T-cell (primary cell): ENCODE data around the gene RO60. TPM values are rescaled to one million over a fixed set of nuclear protein-coding genes. Genes with fewer than 3 reads are reported as not detected.

Experiments used
- ATAC-seq, 4 experiments: fragments of 200-7000 bp in 3 of 4; fragments of 150-1000 bp in 1 of 4; cut with Tn5 transposase; replicated peaks in 1 of 4; 1 replicate in 3 of 4; 2 replicates in 1 of 4; pipeline ENCODE4 v1.10.0; 2021; ENCODE audit warnings: moderate library complexity in 3 of 4, mild to moderate bottlenecking in 2 of 4, moderate number of reproducible peaks in 1 of 4
- CTCF ChIA-PET, 2 donors: fragments of 300-600 bp; sonication (Branson Sonifier 250); formaldehyde crosslinking; loops; one replicate each; lab custom pipeline; 2022; ENCODE audit warnings: antibody characterized with exemption in 2 of 2; lab: Charles Lee
- POLR2A ChIA-PET, 2 donors: fragments of 300-600 bp; sonication (Branson Sonifier 250); formaldehyde crosslinking; loops; one replicate each; lab custom pipeline; 2022; ENCODE audit warnings: antibody characterized with exemption in 2 of 2; lab: Charles Lee
- DNase-seq, 35 experiments: peaks; one replicate each; pipeline versions ENCODE4 v3.0.0 to v3.0.0-alpha.2; 2013 to 2023
- H3K27ac ChIP-seq: one replicate; pipeline ENCODE4 v1.5.1; 2013; ENCODE audit warnings: low read length
- H3K27me3 ChIP-seq, 2 experiments: replicated peaks in 1 of 2; 1 replicate in 1 of 2; 2 replicates in 1 of 2; pipeline versions ENCODE4 v1.6.1 to v1.7.0; 2013; ENCODE audit warnings: low read length in 1 of 2, mixed read lengths in 1 of 2; ENCODE audit not compliant: control insufficient read depth in 2 of 2, insufficient read depth in 2 of 2; ENCODE audit errors: extremely low read depth in 1 of 2
- H3K36me3 ChIP-seq, 2 donors: 1 replicate in 1 of 2; 2 replicates in 1 of 2; pipeline versions ENCODE4 v1.6.1 to v1.7.0; 2013; ENCODE audit warnings: low read length in 1 of 2; ENCODE audit not compliant: control insufficient read depth in 2 of 2, insufficient read depth in 1 of 2; ENCODE audit errors: extremely low read depth in 1 of 2
- H3K4me1 ChIP-seq, 2 experiments: 1 replicate in 1 of 2; 2 replicates in 1 of 2; pipeline versions ENCODE4 v1.6.1 to v1.7.0; 2013; ENCODE audit warnings: low read length in 2 of 2, mixed read lengths in 1 of 2; ENCODE audit not compliant: insufficient read depth in 2 of 2, control insufficient read depth in 1 of 2; ENCODE audit errors: extremely low read depth in 1 of 2
- H3K4me3 ChIP-seq, 2 donors: 1 replicate in 1 of 2; 2 replicates in 1 of 2; pipeline versions ENCODE4 v1.5.1 to v1.7.0; 2013; ENCODE audit warnings: mild to moderate bottlenecking in 2 of 2, low read length in 1 of 2, moderate library complexity in 1 of 2; ENCODE audit not compliant: control insufficient read depth in 1 of 2; ENCODE audit errors: extremely low read depth in 1 of 2
- H3K9me3 ChIP-seq: 2 replicates; pipeline ENCODE4 v1.7.0; 2013
- H3K27ac Mint-ChIP-seq, 2 donors: one replicate each; pipeline ENCODE4 v1.8.0; 2020 to 2021; ENCODE audit warnings: mild to moderate bottlenecking in 2 of 2, mixed read lengths in 2 of 2
- H3K27me3 Mint-ChIP-seq, 2 donors: one replicate each; pipeline ENCODE4 v1.8.0; 2021 to 2022; ENCODE audit warnings: mixed read lengths in 2 of 2
- H3K36me3 Mint-ChIP-seq: one replicate; pipeline ENCODE4 v1.8.0; 2021; ENCODE audit warnings: mixed read lengths
- H3K4me1 Mint-ChIP-seq, 3 donors: one replicate each; pipeline ENCODE4 v1.8.0; 2020 to 2022; ENCODE audit warnings: mixed read lengths in 3 of 3, mild to moderate bottlenecking in 1 of 3
- H3K4me3 Mint-ChIP-seq, 3 donors: one replicate each; pipeline ENCODE4 v1.8.0; 2020 to 2022; ENCODE audit warnings: mild to moderate bottlenecking in 3 of 3, mixed read lengths in 3 of 3, moderate library complexity in 3 of 3
- H3K9me3 Mint-ChIP-seq, 3 donors: one replicate each; pipeline ENCODE4 v1.8.0; 2020 to 2022; ENCODE audit warnings: mixed read lengths in 3 of 3
- WGBS: methylation state at CpG from one replicate; pipeline ENCODE4 v1.1.5; 2013; ENCODE audit warnings: missing lambda C conversion rate; ENCODE audit not compliant: insufficient coverage; 5-methylcytosine and 5-hydroxymethylcytosine counted together
- total RNA-seq, 35 experiments: library from RNA in 6 of 35; stranded (reverse) in 6 of 35; fragments of 120-200 nt in 1 of 35; gene quantifications; one replicate each; pipeline versions ENCODE4 v1.2.1 to v1.2.4 and lab custom pipeline; 2013 to 2026

The RO60 gene
- 10 to 100 TPM; 54.3 to 66.4 (median 62.3) TPM for total RNA-seq
- 83.0 TPM for total RNA-seq (2013)
- 88.7 to 228 (median 151) reads per million in 29 experiments for total RNA-seq (lab: John Stamatoyannopoulos, UW)

DNA sequence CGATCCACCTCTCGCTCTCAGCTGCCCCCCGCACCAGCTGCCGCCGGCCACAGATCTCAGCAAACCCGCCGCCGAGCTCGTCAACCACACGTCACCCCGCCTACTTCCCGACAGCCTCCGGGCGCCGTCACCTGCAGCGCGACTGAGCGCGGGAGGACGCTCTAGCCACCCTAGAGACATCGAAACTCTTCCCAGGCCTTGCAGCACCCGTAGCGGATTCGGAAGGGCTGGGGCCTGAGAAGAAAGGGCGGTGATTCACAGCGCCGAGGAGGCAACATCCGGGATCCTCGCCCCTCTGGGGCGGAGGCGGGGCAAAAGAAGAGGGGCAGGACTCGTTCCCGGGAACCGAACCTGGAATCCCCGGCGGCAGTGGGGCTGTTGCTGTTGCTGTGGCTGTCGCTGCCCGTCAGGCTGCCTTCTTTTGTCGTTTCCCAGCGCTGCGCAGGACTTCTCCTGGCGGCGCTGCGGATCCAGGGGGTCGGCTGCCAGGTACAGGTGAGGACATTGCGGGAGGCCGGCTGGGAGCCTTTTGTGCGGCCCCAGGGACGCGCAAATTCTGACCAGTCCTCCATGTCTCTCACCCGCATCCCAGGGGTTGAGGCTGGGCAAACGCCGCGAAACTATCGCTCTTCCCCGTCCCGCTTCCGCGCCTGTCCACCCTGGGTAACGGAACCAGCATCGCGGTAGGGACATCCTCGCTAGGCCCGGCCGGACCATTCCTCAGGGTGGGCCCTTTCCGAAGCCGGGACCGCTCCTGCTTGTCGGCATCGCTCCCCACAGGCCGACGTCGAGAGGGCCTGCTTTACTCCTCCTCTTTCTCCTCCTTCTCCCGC is at the start of gene RO60, which contains the start of gene UCHL5:
Gene RO60, plus strand, starts transcription at position 331 of the 833 bp plus-strand sequence. CDS start 9,443 bp downstream, outside the sequence.
Gene UCHL5, minus strand, starts transcription at position 79 of the 833 bp plus-strand sequence. CDS start 100 bp downstream, outside the sequence.
- Mint-ChIP-seq H3K9me3 (no peaks in the 10 kb centered on the region), H3K4me3 (peak within 1 kb of the TSS; percentile 93 to 98 (median 96)), H3K27me3 (no peaks in the 10 kb centered on the region), H3K4me1 (peaks cover 67 to 69% (median 68%) of the 10 kb centered on the region in 3 donors), H3K36me3 (peaks cover 11% of the 10 kb centered on the region), H3K27ac (peak within 1 kb of the TSS; percentile 96 to 97)
- DNase-seq (peak; percentile 79 to 97 (median 93)), ATAC-seq (peak; percentile 96 to 99 (median 98))
- H3K9me3 ChIP-seq, result no peaks in the 10 kb centered on the region
- peak within 1 kb of the TSS; percentile 92 for H3K27ac ChIP-seq
- H3K36me3 ChIP-seq, result no peaks in the 10 kb centered on the region
- CTCF ChIA-PET, result interaction anchor here in 1 of 2 donors (0.7 to 1.8 kb wide), 12 partner anchors 12 to 1230 kb away, joined by 3 to 19 read pairs (median 4); partner anchors contain the start of genes CDC73 and GLRX2
- H3K4me3 ChIP-seq, result peak within 1 kb of the TSS; percentile 98 to 99
- H3K4me1 ChIP-seq, result peaks cover 12 to 20% of the 10 kb centered on the region in 2 experiments
- H3K27me3 ChIP-seq, result no peaks in the 10 kb centered on the region
- under 1% methylated on average over 63 of the region's 74 CpGs for WGBS
- POLR2A ChIA-PET, result interaction anchor here in 1 of 2 donors (0.6 to 1.6 kb wide), 5 partner anchors 63 to 543 kb away, joined by 3 to 11 read pairs (median 3); no protein-coding TSS in a partner anchor

DNA sequence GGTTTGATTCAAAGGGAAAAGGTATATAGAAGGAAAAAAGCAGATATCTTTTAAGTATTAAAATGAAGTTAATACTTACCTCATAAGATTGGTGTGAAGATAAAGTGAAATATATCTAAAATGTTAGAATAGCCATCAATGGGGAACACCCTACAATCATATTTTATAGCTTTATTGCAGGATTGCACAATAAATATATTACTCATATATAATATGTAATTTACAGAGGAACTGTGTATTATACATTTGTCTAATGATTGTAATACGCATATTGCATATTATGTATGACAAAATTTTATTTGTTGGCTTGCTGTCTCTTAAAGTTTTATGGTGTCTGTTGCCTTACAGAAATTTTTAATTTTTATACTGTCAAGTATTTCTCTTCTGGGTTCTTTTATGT is 48.0 kb upstream of the RO60 start:
- ATAC-seq (no peak), DNase-seq (no peak)
- Histone ChIP-seq H3K9me3 (no peaks in the 10 kb centered on the region), H3K4me1 (no peaks in the 10 kb centered on the region), H3K27ac (no peak overlapping the region), H3K36me3 (no peaks in the 10 kb centered on the region), H3K27me3 (no peaks in the 10 kb centered on the region), H3K4me3 (no peak overlapping the region)
- H3K36me3 Mint-ChIP-seq, result peaks cover 12% of the 10 kb centered on the region
- no peaks in the 10 kb centered on the region for H3K4me1 Mint-ChIP-seq
- no peak overlapping the region for H3K4me3 Mint-ChIP-seq
- no peaks in the 10 kb centered on the region for H3K9me3 Mint-ChIP-seq
- ChIA-PET CTCF (interaction anchor here in 1 of 2 donors (0.9 kb wide), 1 partner anchor 537 kb away, joined by 3 read pairs; no protein-coding TSS in a partner anchor), POLR2A (no interaction called here)
- no CpG with 5 or more reads among the region's 1 CpG for WGBS
- no peak overlapping the region for H3K27ac Mint-ChIP-seq
- H3K27me3 Mint-ChIP-seq, result no peaks in the 10 kb centered on the region

DNA sequence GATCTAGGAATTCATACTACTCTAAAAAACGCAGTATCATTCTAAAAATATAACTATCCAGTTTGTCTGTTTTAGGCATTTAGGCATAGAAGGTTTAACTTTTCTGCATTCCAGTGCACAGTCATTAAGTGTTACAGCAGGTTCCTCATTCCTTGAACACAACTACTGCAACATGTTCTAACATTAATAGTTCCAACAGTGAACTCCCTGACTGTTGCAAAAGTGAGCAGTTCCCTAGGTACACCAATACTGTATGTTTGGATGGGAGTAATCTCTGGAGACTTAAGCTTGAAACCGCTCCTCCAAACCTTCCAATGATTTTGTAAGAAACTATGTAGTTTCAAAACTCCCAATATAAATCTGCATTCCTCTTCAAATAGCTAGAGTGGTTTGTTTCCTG is 46.4 kb upstream of the RO60 start:
- Histone ChIP-seq H3K36me3 (no peaks in the 10 kb centered on the region), H3K27ac (no peak overlapping the region), H3K9me3 (no peaks in the 10 kb centered on the region), H3K4me3 (no peak overlapping the region), H3K27me3 (no peaks in the 10 kb centered on the region), H3K4me1 (no peaks in the 10 kb centered on the region)
- Mint-ChIP-seq H3K4me3 (no peak overlapping the region), H3K9me3 (no peaks in the 10 kb centered on the region), H3K36me3 (peaks cover 10% of the 10 kb centered on the region), H3K4me1 (no peaks in the 10 kb centered on the region), H3K27me3 (no peaks in the 10 kb centered on the region), H3K27ac (no peak overlapping the region)
- ChIA-PET POLR2A (no interaction called here), CTCF (interaction anchor here in 1 of 2 donors (0.6 to 1.5 kb wide), 2 partner anchors 136 to 206 kb away, joined by 3 to 5 read pairs; no protein-coding TSS in a partner anchor)
- ATAC-seq (no peak), DNase-seq (no peak)
- no CpG with 5 or more reads among the region's 2 CpGs for WGBS

DNA sequence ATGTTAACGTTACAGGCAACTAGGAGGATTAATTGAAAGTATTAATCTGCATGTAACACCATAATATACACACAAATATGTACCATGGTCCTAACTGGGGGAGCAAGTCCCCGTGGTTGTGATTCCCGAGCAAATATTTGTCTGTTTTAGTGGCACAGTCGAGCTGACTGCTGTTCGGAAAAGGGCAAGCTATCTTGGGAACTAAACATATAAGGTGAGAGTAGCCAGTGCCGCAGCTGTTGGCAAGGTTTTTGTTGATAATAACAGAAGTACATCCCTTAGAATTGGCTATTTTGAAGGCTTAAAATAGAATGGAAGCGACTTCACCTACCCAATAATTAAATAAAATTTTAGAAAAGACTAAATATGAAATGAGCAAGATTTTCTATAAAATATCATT is 45.7 kb upstream of the RO60 start:
- ChIA-PET POLR2A (interaction anchor here in 1 of 2 donors (0.5 to 0.6 kb wide), 3 partner anchors 181 to 502 kb away, joined by 3 to 6 read pairs (median 3); no protein-coding TSS in a partner anchor), CTCF (interaction anchor here in 1 of 2 donors (1.5 kb wide), 1 partner anchor 207 kb away, joined by 5 read pairs; no protein-coding TSS in a partner anchor)
- no peaks in the 10 kb centered on the region for H3K9me3 ChIP-seq
- H3K36me3 ChIP-seq, result no peaks in the 10 kb centered on the region
- Mint-ChIP-seq H3K9me3 (no peaks in the 10 kb centered on the region), H3K4me1 (no peaks in the 10 kb centered on the region), H3K4me3 (no peak overlapping the region), H3K27me3 (no peaks in the 10 kb centered on the region), H3K27ac (no peak overlapping the region), H3K36me3 (peaks cover 10% of the 10 kb centered on the region)
- H3K4me3 ChIP-seq, result no peak overlapping the region
- no peak overlapping the region for H3K27ac ChIP-seq
- no peak for ATAC-seq
- WGBS, result 100% methylated on average over 4 of the region's 7 CpGs
- no peaks in the 10 kb centered on the region for H3K4me1 ChIP-seq
- no peaks in the 10 kb centered on the region for H3K27me3 ChIP-seq
- no peak for DNase-seq

DNA sequence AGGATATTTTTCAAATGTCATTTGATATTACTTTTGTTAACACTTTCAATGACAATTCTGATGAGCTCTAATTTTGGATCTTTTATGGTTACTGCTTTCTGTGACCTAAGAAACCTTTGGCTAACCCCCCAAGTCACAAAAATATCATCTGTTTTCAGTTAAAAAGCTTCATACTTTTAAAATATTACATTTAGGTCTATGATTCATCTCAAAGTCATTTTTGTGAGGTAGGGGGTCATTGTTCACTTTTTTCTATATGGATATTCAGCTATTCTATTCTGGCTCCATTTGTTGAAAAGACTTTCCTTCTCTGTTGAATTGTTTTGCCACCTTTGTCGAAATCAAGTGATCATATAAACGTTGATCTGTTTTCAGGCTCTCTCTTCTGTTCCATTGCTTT is 45.0 kb upstream of the RO60 start:
- ChIA-PET POLR2A (interaction anchor here in 1 of 2 donors (0.5 to 0.6 kb wide), 2 partner anchors 182 to 502 kb away, joined by 3 to 6 read pairs; no protein-coding TSS in a partner anchor), CTCF (interaction anchor here in 1 of 2 donors (1.5 to 1.8 kb wide), 2 partner anchors 208 to 210 kb away, joined by 5 to 6 read pairs; no protein-coding TSS in a partner anchor)
- H3K27me3 ChIP-seq, result no peaks in the 10 kb centered on the region
- H3K36me3 ChIP-seq, result no peaks in the 10 kb centered on the region
- H3K4me3 ChIP-seq, result no peak overlapping the region
- ATAC-seq, result no peak
- H3K9me3 ChIP-seq, result no peaks in the 10 kb centered on the region
- Mint-ChIP-seq H3K27ac (no peak overlapping the region), H3K36me3 (peaks cover 10% of the 10 kb centered on the region), H3K4me3 (no peak overlapping the region), H3K4me1 (peaks cover 0 to 2% (median 0%) of the 10 kb centered on the region in 3 donors), H3K9me3 (no peaks in the 10 kb centered on the region), H3K27me3 (no peaks in the 10 kb centered on the region)
- no peak for DNase-seq
- H3K27ac ChIP-seq, result no peak overlapping the region
- H3K4me1 ChIP-seq, result no peaks in the 10 kb centered on the region
- 100% methylated on average over 1 of the region's 2 CpGs for WGBS

DNA sequence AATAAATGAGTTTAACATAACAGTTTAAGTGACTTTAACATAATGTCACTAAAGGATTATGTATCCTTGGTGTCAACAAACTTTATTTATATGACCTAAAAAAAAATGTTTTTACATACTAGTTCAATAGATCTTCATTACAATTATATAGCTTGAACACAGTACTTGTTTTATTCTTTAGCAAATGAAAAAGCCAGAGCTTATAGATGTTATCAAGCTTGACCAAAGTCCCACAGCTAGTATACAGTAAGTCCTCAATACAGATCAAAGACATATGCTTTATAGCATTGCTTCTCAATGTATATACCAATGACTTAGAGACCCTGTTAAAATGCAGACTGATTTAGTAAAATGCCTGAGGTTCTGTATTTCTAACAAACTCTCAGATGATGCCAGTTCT is 42.6 kb upstream of the RO60 start:
- CTCF ChIA-PET, result interaction anchor here in 1 of 2 donors (0.6 to 1.4 kb wide), 3 partner anchors 13 to 539 kb away, joined by 3 to 7 read pairs (median 3); no protein-coding TSS in a partner anchor
- Mint-ChIP-seq H3K27me3 (no peaks in the 10 kb centered on the region), H3K4me1 (peaks cover 0 to 2% (median 0%) of the 10 kb centered on the region in 3 donors), H3K4me3 (no peak overlapping the region), H3K36me3 (peaks cover 6% of the 10 kb centered on the region), H3K9me3 (no peaks in the 10 kb centered on the region), H3K27ac (no peak overlapping the region)
- no peak overlapping the region for H3K27ac ChIP-seq
- no peaks in the 10 kb centered on the region for H3K27me3 ChIP-seq
- POLR2A ChIA-PET, result no interaction called here
- no peaks in the 10 kb centered on the region for H3K9me3 ChIP-seq
- no peaks in the 10 kb centered on the region for H3K36me3 ChIP-seq
- H3K4me3 ChIP-seq, result no peak overlapping the region
- ATAC-seq (no peak), DNase-seq (no peak)
- no peaks in the 10 kb centered on the region for H3K4me1 ChIP-seq
